ES-I3 (cell line): Measurements from ENCODE around the gene RMDN2.

Experiments used
- H3K36me3 ChIP-seq: 2 replicates; pipeline ENCODE4 v1.6.1; 2013; ENCODE audit warnings: mild to moderate bottlenecking, low read length, control low read depth, moderate library complexity; ENCODE audit not compliant: insufficient read depth
- H3K4me1 ChIP-seq: 2 replicates; pipeline ENCODE4 v1.6.1; 2013; ENCODE audit warnings: mild to moderate bottlenecking, control low read depth, low read length; ENCODE audit not compliant: insufficient read depth
- H3K9ac ChIP-seq: 2 replicates; pipeline ENCODE4 v1.6.1; 2013; ENCODE audit warnings: low read depth, mild to moderate bottlenecking, low read length, moderate library complexity
- H3K9me3 ChIP-seq: 2 replicates; pipeline ENCODE4 v1.6.1; 2013; ENCODE audit warnings: mild to moderate bottlenecking, low read length, moderate library complexity; ENCODE audit not compliant: control insufficient read depth, insufficient read depth

RMDN2 gene

GRCh38 chr2:37911296-37911873 lies 13.7 kb upstream of the RMDN2 start:
- no peaks in the 10 kb centered on the region for H3K36me3 ChIP-seq
- no peak overlapping the region for H3K9ac ChIP-seq
- H3K4me1 ChIP-seq: no peaks in the 10 kb centered on the region
- H3K9me3 ChIP-seq: no peaks in the 10 kb centered on the region

GRCh38 chr2:37912056-37912455 lies 13.0 kb upstream of the RMDN2 start:
- Histone ChIP-seq H3K9me3 (no peaks in the 10 kb centered on the region), H3K9ac (no peak overlapping the region), H3K4me1 (no peaks in the 10 kb centered on the region), H3K36me3 (no peaks in the 10 kb centered on the region)

- Histone ChIP-seq H3K9me3 (no peaks in the 10 kb centered on the region), H3K36me3 (no peaks in the 10 kb centered on the region), H3K9ac (no peak overlapping the region), H3K4me1 (no peaks in the 10 kb centered on the region)
Measured at GRCh38 chr2:37912616-37913015, 12.5 kb upstream of the RMDN2 start.

- Histone ChIP-seq H3K4me1 (no peaks in the 10 kb centered on the region), H3K9me3 (no peaks in the 10 kb centered on the region), H3K9ac (no peak overlapping the region), H3K36me3 (no peaks in the 10 kb centered on the region)
Measured at GRCh38 chr2:37914340-37914739, 10.7 kb upstream of the RMDN2 start.

GRCh38 chr2:37915773-37916172 lies 9.3 kb upstream of the RMDN2 start:
- Histone ChIP-seq H3K4me1 (no peaks in the 10 kb centered on the region), H3K36me3 (no peaks in the 10 kb centered on the region), H3K9me3 (no peaks in the 10 kb centered on the region)

GRCh38 chr2:37916512-37917082 lies 8.5 kb upstream of the RMDN2 start:
- H3K9ac ChIP-seq: no peak overlapping the region

More at GRCh38 chr2:37915773-37916172, 9.3 kb upstream of the RMDN2 start:
- no peak overlapping the region for H3K9ac ChIP-seq

GRCh38 chr2:37917281-37918228 lies 7.5 kb upstream of the RMDN2 start:
- H3K4me1 ChIP-seq: no peaks in the 10 kb centered on the region

More at GRCh38 chr2:37916512-37917082, 8.5 kb upstream of the RMDN2 start:
- no peaks in the 10 kb centered on the region for H3K9me3 ChIP-seq
- no peaks in the 10 kb centered on the region for H3K36me3 ChIP-seq
- no peaks in the 10 kb centered on the region for H3K4me1 ChIP-seq

GRCh38 chr2:37918742-37919186 lies 6.3 kb upstream of the RMDN2 start:
- H3K9me3 ChIP-seq: no peaks in the 10 kb centered on the region
- no peak overlapping the region for H3K9ac ChIP-seq
- H3K4me1 ChIP-seq: no peaks in the 10 kb centered on the region
- H3K36me3 ChIP-seq: no peaks in the 10 kb centered on the region

More at GRCh38 chr2:37917281-37918228, 7.5 kb upstream of the RMDN2 start:
- Histone ChIP-seq H3K9ac (no peak overlapping the region), H3K36me3 (no peaks in the 10 kb centered on the region), H3K9me3 (no peaks in the 10 kb centered on the region)

GRCh38 chr2:37919631-37920032 lies 5.5 kb upstream of the RMDN2 start:
- Histone ChIP-seq H3K9me3 (no peaks in the 10 kb centered on the region), H3K4me1 (no peaks in the 10 kb centered on the region), H3K36me3 (no peaks in the 10 kb centered on the region), H3K9ac (no peak overlapping the region)

GRCh38 chr2:37920570-37920969 lies 4.5 kb upstream of the RMDN2 start:
- no peaks in the 10 kb centered on the region for H3K9me3 ChIP-seq
- no peak overlapping the region for H3K9ac ChIP-seq
- no peaks in the 10 kb centered on the region for H3K4me1 ChIP-seq

GRCh38 chr2:37921781-37922180 lies 3.3 kb upstream of the RMDN2 start:
- H3K9me3 ChIP-seq: no peaks in the 10 kb centered on the region
- no peak overlapping the region for H3K9ac ChIP-seq
- no peaks in the 10 kb centered on the region for H3K36me3 ChIP-seq
- H3K4me1 ChIP-seq: no peaks in the 10 kb centered on the region

More at GRCh38 chr2:37920570-37920969, 4.5 kb upstream of the RMDN2 start:
- H3K36me3 ChIP-seq: no peaks in the 10 kb centered on the region

GRCh38 chr2:37923308-37924055 lies 1.6 kb upstream of the RMDN2 start:
- Histone ChIP-seq H3K9ac (no peak overlapping the region), H3K4me1 (no peaks in the 10 kb centered on the region), H3K36me3 (no peaks in the 10 kb centered on the region), H3K9me3 (no peaks in the 10 kb centered on the region)

- H3K9ac ChIP-seq: no peak overlapping the region
Measured at GRCh38 chr2:37926635-37927034, 1.5 kb downstream of the RMDN2 start.

GRCh38 chr2:37928377-37928776 lies 3.3 kb downstream of the RMDN2 start:
- H3K36me3 ChIP-seq: no peaks in the 10 kb centered on the region

More at GRCh38 chr2:37926635-37927034, 1.5 kb downstream of the RMDN2 start:
- Histone ChIP-seq H3K9me3 (no peaks in the 10 kb centered on the region), H3K36me3 (no peaks in the 10 kb centered on the region), H3K4me1 (no peaks in the 10 kb centered on the region)

More at GRCh38 chr2:37928377-37928776, 3.3 kb downstream of the RMDN2 start:
- Histone ChIP-seq H3K4me1 (no peaks in the 10 kb centered on the region), H3K9ac (no peak overlapping the region), H3K9me3 (no peaks in the 10 kb centered on the region)
